OCI-LY7 (cell line): ENCODE data around the gene TMEM151A.

Experiments used
- EZH2phosphoT487 ChIP-seq: fragments of 200-600 bp; sonication (generic); IDR thresholded peaks from 2 replicates; pipeline ENCODE4 v1.6.1; 2018; ENCODE audit warnings: low read depth, borderline replicate concordance, mild to moderate bottlenecking, mixed run types, antibody characterized with exemption, low read length, moderate library complexity, mixed read lengths
- TF ChIP-seq, protein P1 (sequence below): fragments of 200-600 bp; sonication (generic); conservative IDR thresholded peaks from 2 replicates; pipeline ENCODE4 v1.5.1; 2014; ENCODE audit warnings: mild to moderate bottlenecking, antibody characterized with exemption, low read length, moderate library complexity, mixed read lengths

DNA sequence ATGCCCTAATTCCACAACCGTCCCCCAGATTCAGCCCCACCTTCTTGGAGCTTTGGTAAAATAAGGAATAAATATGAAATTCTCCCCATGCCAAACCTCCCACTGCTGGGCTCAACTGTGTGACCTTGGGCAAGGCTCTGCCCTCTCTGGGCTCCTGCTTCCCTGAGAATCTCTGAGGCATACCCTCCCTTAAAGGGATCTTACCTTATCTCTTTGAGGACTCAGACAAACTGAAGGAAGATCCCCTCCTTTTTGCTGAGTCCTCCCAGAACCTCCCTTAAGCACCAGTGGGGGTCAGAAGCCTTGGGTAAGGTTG, 22.4 kb downstream of the TMEM151A start:
- TF ChIP-seq, protein P1, sequence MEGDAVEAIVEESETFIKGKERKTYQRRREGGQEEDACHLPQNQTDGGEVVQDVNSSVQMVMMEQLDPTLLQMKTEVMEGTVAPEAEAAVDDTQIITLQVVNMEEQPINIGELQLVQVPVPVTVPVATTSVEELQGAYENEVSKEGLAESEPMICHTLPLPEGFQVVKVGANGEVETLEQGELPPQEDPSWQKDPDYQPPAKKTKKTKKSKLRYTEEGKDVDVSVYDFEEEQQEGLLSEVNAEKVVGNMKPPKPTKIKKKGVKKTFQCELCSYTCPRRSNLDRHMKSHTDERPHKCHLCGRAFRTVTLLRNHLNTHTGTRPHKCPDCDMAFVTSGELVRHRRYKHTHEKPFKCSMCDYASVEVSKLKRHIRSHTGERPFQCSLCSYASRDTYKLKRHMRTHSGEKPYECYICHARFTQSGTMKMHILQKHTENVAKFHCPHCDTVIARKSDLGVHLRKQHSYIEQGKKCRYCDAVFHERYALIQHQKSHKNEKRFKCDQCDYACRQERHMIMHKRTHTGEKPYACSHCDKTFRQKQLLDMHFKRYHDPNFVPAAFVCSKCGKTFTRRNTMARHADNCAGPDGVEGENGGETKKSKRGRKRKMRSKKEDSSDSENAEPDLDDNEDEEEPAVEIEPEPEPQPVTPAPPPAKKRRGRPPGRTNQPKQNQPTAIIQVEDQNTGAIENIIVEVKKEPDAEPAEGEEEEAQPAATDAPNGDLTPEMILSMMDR: no peak
- no peak for TF ChIP-seq EZH2phosphoT487
